GM21390 (cell line): ENCODE measurements around the gene CALCA.
"Not testable (repeated sequence)": the region's sequence is repeated elsewhere in the genome, so short reads cannot be mapped to it uniquely, and the experiment has no call there.

Experiments
- ATAC-seq: cut with Tn5 transposase; IDR thresholded peaks from one replicate; pipeline ENCODE4 v1.9.1; 2021; ENCODE audit not compliant: unreplicated experiment

CALCA gene, protein sequence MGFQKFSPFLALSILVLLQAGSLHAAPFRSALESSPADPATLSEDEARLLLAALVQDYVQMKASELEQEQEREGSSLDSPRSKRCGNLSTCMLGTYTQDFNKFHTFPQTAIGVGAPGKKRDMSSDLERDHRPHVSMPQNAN

DNA sequence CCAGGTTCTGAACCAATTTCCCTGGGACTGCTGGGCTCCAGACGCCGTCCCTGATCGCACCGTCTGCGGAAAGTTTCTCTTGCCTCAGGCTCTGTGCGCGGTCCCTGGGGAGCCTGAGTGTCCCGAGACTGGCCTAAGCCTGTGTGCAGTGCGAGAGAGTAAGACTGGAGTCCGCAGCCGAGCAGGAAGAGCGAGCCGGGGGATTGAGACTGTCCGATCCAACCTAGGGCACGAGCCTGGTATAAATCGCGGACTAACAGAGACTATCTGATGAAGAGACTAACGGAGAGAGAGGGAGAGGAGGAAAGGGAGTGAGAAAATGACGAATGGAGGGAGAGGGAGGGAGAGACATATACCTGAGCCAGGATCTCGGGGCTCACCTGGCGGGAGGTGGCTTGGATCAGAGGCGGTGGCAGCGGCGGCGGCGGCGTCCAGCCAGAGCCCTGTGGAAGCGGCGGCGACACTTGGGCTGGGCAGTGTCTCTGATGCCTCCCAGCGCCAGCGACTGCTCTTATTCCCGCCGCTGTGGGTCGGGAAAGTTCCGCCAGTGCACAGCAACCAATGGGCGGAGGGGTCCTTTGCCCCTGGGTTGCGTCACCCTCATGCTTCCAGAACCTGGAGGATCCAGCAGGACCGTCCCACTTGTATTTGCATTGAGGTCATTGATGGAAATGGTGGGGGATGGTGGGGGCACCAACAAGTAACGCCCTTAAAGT, at the start of gene CALCA:
Gene CALCA, minus strand, starts transcription at position 487 of the 716 bp plus-strand sequence. CDS start 1,159 bp downstream, outside the sequence.
- no peak for ATAC-seq

DNA sequence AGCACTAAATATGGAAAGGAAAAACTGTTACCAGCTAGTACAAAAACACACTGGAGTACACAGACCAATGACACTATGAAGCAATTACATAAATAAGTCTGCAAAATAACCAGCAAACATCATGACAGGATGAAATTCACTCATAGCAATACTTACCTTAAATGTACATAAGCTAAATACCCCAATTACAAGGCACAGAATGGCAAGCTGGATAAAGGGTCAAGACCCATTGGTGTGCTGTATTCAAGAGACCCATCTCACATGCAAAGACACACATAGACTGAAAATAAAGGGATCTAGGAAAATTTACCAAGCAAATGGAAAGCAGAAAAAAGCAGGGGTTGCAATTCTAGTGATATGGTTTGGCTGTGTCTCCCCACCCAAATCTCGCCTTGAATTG, 44.0 kb upstream of the CALCA start:
- no peak for ATAC-seq

DNA sequence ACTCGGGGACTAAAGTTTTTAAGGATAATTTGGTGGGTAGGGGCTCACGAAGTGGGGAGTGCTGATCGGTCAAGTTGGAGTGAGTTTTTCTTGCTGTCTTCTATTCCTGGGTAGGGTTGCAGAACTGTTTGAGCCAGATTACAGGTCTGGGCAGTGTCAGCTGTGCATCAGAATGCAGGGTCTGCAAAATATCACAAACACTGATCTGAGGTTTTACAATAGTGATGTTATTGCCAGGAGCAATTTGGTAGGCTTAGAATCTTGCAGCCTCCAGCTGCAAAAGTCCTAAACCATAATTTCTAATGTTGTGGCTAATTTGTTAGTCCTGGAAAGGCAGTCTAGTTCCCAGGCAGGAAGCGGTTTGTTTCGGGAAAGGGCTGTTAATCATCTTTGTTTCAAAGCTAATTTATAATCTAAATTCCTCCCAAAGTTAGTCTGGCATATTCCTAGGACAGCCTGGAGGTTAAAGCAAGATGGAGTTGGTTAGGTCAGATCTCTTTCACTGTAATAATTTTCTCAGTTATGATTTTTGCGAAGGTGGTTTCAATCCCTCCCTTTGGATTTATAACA, 39.7 kb upstream of the CALCA start:
- ATAC-seq: no peak

DNA sequence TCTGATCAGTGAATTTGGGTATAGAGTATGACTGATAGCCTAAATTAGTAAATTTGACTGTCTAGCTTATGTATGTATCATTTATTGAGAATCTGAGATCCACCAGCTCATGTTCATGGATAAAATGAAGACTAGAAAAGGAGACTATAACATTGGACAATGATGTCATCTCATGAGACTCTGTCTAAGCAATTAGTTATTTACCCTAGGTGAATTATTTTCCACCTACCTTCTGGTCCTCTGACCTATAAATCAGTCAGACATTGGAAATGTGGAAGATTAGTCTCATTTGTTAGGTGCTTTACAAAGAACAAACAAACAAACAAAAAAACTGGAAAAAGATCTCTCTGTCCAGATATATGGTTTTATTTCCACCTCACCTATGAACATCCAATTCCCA, 38.7 kb upstream of the CALCA start:
- no peak for ATAC-seq

DNA sequence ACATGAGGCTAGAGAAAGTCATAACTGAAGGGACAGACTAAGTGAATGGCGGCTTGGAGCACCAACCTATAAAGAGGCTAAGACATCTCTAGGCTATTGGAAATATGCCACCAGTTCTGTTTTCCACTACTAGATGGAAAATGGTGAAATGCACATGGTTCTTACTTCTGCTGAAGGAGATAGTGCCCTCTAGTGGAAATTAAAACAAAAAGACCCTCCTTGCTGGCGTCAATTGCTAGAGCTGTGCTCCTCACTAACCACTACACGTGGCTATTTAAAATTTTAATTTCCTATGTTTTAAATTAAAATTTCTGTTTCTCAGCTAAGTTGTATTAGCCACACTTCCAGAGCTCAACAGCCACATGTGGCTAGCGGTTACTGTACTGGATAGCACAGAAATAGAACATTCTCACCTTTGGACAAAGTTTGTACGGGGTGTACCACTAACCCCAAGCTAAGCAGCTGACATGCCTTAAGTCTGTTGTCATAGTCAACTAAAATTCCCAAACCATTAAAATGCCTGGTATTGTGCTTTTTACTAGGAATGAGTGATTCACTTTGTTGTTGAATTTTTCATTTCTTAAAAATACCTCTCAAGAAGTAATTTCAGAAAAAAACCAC, 34.1 kb upstream of the CALCA start:
- ATAC-seq: no peak

DNA sequence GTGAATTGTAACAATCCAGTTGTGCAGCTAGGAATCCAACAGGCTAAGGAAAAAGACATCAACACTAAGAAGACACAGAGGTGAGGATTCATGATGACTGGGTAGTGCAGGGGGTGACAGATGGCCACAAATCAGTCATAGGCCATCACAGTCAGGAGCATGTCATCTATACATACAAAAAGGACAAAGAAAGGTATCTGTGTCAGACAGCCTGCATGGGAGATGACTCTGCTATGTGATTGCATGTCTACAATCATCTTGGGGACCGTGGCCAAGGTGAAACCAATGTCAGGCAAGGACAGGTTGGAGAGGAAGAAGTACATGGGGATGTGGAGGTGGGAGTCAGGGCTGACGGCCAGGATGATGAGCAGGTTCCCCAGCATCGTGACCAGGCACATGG, 16.0 kb upstream of the CALCA start:
- ATAC-seq: not testable (repeated sequence)

DNA sequence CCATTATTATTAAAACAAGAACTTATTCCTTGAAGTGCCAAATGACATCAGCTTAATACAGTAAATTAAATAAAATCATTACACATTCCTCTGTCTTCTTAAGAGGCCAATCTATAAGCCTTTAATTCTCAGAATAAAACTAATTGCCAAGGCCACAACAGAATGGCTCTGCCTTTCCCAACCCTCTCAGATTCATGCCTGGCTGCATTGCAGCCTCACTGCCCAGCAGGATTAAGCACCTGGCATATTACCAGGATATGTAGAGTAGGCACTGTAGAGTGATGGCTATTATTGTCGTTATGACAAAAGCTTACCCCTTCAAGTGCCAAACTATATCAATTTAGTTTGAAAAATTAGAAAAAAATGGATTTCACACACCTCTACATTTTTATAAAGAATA, 9.4 kb upstream of the CALCA start:
- ATAC-seq: no peak

DNA sequence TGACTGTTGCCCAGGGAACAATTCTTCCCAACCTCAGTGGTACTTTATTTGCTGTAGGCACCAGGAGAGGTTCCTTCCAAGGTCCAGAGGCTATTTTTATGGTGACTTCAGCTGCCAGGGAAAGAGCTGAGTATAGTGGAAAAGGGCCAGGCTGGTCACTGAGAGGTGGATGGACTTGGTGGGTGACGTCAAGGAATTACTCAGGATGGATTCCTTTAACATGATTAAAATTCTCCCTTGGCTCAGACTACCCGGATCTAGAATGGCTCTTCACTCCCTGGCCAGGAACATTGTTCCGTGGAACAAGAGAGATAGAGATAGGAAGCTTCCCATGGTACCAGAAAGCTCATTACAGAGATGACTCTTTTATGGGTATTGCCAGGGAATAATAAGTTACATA, 8.7 kb upstream of the CALCA start:
- ATAC-seq: no peak

DNA sequence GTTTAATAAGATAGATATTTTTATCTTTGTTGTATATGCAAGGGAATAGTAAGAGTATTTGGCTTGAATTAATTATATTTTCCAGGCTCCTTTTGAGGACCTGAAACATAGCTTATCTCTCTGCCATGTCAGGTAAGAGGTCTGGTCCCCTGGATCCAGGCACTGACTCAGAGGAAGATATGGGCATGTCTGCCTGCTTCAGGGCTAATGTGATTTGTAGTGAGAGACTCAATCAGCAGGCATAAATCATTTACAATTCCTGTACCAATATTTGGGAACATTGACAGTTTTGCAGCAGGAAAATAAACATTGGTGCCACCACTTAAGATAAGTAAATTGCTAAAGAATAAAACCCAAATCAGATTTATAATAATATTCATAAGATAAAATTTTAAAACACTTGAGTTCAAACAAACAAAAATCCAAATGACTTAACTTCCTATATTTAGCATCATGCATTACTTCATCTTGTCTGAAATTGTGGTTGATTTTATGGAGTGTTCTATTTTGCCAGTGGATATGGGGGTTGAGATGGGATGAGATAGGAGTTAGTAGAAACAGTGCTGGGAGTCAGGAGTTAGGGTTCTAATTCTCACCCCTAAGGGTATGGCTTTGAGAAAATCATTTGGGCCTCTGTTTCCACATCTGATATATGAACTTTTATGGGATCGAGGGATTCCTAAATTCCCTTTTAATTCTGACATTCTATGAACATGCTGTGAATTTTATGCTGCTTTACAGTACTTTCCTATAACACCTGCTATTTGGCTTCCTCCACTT, 5.1 kb upstream of the CALCA start:
- no peak for ATAC-seq

DNA sequence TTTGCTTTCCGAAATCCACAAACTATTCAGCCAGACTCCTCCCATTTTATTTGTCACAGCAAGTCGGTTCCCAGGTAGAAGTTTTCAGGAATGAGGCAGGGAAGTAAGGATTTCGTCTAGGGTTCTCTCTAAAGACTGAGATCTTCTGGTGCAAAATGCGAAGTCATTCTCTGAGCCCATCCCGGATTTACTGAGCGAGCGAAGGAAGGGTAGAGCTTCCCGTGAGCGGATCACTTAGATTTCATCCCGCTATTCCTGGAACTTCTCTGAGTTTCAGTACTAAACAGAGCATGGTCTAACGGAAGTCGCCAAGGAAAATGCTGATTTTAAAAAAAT, 3.1 kb upstream of the CALCA start:
- no peak for ATAC-seq

DNA sequence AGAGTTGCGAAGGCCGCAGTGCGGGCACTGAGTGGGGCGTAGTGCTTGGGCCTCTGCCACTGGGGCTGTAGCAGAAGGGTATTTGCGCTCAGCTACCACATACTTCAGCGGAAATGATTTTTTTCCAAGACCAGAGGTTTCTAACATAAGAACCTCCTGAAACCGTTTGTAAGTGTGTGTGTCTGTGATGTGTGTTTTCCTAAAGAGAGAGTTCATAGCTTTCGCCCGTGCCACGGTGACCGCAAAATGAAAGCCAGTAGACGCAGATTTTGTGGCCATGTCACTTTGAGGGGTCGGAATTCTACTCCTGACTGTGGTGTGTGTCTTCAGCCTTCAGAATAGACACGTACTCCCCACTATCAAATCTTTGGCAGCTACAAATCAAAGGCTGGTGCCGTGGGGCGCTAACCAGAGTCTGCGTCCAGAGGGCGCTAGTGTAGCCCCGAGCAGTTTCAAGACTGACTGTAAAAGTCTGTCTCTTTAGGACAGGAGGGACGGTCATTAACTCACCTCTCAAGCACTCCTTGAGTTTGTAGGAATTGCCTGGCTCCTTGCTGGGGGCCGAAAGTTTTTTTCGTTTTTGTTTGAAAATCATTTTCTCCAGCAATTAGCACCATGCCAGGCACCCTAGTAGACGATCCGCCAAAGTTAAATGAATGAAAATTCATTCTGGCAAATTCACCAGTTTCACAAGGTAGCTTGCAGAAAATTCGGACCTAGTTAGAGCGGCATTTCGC, 2.5 kb upstream of the CALCA start:
- peak; percentile 44 for ATAC-seq

DNA sequence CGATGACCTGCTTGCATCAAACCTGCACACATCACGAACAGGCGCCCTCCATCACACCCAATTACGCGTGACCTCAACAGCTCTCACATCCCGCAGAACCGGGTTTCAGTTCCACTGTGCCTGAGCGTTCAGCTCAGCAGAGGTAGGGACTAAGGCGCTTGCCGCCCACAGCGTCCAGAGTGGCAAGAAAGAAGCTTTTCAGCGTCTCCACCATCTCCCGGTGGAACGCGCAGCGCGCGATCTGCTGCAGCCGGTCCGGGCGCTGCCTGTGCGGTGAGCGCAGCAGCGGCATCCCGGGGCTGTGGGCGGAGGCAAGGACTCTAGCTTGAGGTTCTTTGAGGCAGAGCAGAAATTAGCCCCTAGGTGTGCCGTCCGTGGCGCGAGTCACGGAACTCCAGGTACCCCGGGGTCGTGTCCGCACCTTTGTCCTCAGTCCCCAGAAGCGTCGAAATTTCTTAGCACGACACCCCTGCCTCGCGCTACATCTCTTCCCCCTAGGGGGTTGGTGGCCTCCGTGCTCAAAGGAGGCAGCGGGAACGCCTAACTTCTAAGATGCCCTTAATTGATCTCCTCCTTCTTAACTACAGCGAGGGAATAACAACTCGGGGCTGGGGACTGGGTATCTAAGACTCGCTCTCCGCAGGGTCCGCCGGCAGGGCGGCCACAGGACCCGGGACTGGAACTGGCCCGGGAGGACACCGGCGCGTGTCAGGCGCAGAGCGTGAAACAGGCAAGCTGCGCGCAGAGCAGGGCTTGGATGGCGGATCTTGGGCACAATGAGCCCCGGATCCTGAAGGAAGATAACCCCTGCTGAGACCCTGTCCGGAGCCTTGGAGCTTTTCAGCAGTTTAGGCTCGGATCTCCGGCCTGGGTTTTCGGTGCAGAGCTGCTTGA, 1.7 kb upstream of the CALCA start:
- ATAC-seq: peak; percentile 47

DNA sequence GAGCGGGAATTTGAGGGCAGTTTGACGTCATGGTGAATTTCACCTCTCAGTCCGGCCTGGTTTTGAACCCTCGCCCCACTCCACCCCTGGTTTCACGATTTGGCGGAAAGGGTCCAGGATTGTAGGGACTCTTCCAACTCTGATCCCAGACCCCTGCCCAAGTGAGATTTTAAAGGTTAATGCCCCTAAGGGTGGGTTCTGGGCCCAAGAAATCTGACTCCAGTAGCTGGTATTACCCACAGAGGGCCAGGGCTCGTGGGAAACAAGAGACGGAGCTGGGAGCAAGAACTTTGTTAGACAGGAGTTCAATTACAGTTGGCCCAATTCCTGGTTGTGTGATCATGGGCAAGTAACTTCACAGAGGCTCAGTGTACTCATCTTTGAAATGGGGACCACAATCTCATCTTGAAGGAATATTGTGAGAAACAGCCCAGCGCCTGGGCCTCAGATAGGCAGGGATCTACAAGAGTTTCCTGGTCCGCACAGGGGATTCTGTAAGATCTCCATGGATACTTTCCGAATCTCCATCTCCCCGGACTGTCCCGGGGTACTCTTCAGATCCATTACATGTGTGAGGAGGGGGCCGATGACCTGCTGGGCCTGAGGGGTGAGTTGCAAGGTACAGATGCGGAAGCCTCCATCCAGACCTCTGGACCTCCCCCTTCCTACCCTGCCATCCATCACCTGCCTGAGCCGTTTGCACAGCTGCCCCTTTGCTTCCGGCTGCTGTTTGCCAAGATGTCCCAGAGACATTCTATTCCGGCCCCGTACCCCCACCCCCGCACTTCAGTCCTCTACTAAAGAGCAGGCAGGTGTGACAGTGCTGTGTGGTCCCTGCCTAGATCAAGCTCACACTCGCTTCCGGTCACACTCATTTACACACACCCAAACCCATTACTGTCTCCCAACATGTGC, 687 bp upstream of the CALCA start:
- no peak for ATAC-seq

DNA sequence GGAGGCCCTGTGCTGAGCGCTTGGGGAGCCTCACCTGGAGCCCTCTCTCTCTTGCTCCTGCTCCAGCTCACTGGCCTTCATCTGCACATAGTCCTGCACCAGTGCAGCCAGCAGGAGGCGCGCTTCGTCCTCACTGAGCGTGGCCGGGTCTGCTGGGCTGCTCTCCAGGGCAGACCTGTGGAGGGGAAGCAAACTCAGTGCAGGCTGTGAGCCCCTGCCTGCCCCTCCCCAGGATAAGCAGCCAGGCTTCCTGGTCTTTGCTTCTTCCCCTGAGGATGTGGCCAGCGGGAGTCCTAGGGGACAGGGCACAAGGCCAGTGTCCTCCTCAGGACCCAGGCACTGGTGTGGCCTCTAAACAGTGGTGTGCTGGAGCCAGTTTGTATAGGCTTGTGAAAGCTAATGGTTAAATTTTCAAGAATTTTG, 2.2 kb downstream of the CALCA start:
- peak; percentile 66 for ATAC-seq

DNA sequence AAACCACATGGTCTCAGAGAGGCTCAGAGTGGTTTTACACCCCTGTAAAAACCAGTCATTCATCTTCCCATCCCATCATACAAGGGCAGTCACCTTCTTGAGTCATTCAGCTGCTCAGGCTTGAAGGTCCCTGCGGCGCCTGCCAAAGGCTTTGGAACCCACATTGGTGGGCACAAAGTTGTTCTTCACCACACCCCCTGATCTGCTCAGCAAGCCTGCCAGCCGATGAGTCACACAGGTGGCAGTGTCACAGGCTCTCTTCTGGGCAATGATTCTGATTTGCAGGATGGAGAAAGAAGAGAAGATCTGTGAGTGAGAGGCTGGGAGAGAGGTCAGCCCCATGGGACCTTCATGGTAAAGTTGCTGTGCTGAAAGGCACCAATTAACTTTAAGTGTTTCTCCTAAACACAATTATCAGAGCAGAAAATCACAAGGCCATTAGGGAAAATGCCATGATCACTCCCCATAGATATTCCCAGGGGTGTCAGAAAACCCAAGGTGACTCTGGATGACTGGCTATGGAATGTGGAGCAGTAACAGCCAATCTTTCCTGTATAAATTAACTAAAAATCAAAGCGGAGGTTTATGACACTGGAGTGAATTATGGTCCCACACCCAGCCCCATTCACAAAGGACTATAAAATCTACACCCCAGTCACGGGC, 4.4 kb downstream of the CALCA start:
- ATAC-seq: no peak

DNA sequence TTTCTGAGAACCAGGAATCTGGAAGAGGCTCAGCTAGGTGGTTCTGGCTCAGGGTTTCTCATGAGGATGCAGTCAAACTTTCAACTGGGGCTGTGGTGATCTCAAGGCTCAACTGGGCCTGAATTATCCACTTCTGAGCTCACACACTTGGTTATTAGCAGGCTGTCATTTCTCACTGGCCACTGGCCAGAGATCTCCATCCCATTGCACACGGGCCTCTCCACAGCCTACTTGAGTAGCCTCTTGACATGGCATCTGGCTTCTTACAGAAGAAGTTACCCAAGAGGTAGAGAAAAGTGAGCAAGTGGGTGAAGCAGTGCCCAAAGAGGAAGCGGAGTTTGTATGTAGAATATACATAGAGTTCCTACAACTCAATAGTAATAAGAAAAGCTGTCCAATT, 16.0 kb downstream of the CALCA start:
- ATAC-seq: no peak

DNA sequence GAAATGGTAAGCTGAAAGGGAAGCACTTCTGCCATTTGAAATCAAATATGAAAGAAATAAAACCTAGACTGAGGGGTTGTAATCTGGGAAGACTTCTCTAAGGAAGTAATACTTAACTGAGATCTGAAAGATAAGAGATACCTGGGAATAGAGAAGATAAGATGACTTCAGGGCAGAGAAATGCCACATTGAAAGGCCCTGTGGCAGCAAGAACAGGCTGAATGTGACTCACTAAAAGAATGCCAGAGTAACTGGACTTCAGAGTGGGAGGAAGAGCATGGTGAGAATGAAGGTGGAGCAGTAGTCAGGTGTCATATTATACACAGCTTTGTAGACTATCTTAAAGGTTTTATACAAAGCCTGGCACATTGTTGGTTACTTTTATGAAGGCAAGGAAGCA, 17.6 kb downstream of the CALCA start:
- no peak for ATAC-seq

DNA sequence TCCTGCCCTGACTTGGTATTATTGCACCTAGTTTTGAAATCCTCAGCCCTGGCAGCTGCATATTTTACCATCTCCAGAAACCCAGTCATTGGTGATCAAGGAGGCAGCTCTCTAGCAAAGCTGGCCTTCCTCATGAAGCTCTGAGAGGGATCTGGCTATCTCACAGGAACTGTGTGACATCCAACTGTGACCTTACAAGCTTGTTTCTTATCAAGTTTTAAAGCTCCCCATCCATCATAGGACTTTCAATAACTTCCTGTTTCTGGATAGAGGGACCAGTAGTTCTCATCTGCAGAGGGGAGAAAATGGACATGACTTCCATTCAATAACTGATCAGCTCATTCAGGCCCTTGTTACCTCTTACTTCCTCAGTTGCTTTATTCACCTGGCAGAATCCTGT, 18.2 kb downstream of the CALCA start:
- ATAC-seq: no peak
